HG03439 (cell line): ENCODE results near the gene VPS39.

Experiments used
- ATAC-seq: cut with Tn5 transposase; IDR thresholded peaks from one replicate; pipeline ENCODE4 v1.9.1; 2021; ENCODE audit warnings: mild to moderate bottlenecking, moderate library complexity; ENCODE audit not compliant: unreplicated experiment

The VPS39 gene

GRCh38 chr15:42131006-42131405, 77.1 kb downstream of the VPS39 start:
- ATAC-seq = no peak

DNA sequence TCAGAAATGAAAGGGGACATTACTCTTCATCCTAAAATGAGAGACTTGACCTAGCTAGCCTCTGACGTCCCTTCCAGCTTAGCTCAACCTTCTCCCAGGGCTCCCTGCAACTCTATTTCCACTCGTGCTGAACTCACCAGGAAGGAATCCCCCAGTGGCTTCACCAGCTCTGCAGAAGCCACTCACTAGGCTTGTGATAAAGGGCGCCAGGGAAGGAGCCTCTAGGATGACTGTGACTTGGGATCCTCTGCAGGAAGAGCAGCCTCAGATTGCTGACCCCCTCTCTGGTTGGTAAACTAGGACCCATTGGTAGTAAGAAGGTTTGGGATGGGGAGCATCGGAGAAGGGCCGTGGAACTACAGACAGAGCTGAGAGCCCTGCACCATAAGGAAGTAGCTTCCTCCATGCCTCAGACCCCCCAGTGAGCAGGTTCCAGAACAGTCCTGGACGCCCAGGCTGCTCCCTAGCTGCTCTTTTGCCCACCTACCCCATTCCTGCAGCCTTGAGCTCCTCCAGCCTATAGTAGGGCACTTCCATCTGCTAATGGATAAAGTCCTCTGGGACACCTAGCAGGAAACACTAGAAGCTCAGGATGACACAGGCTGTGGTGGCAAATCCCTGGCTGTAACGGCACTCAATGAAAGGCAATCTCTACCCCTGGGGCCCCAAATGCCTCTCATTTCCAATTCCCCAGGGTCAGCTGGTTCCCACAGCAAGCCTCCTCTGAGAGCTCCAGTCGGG, 77.7 kb downstream of the VPS39 start:
- ATAC-seq = no peak

GRCh38 chr15:42129364-42129763, 78.7 kb downstream of the VPS39 start:
- ATAC-seq = no peak

DNA sequence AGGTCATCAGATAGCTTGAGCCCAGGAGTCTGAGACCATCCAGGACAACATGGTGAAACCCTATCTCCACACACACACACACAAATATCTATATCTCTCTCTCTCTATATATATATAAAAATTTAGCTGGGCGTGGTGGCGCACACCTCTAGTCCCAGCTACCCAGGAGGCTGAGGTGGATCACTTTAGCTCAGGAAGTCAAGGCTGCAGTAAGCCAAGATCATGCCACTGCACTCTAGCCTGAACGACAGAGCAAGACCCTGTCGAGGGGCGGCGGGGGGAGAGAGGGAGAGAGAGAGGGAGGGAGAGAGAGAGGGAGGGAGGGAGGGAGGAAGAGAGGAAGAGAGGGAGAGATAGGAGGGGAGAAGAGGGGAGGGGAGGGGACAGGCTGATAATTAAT, 79.6 kb downstream of the VPS39 start:
- ATAC-seq = no peak

DNA sequence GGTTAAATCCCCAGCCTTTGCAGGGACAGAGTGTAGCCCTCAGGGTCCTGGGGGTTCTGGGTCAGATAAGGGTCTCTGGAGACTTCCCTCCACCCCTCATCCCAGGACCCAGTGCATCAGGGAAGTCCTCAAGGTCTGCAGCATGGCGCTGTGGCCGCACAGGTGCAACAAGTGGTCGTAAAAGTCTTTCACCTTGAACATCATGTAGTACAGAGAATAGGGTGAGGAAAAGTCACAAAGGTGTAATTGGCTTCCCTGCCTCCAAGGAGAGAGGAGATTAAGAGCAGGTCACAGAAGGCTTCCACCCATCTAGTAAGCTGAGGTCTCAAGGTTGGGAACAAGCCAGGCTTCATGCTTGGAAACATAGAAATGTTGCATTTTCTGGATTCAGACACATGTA, 84.6 kb downstream of the VPS39 start:
- ATAC-seq = no peak

DNA sequence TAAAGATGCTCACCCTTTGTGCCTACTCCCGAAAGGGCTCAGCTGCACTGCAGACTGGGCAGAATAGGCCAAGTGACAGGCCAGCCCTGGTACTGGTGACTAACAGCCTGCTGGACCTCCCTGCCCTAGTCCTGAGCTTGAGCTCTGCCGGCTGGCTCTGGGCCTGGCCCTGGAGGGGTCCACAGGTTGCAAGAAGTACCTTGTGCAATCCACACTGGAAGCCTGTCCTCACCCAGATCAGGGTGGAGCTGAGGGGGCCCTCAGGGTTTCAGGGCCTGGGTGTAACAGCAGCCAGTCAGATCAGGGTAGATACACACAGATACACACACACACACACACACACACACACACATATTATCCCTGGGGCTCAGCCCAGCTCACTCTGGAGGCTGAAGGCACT, 86.4 kb downstream of the VPS39 start:
- no peak for ATAC-seq

DNA sequence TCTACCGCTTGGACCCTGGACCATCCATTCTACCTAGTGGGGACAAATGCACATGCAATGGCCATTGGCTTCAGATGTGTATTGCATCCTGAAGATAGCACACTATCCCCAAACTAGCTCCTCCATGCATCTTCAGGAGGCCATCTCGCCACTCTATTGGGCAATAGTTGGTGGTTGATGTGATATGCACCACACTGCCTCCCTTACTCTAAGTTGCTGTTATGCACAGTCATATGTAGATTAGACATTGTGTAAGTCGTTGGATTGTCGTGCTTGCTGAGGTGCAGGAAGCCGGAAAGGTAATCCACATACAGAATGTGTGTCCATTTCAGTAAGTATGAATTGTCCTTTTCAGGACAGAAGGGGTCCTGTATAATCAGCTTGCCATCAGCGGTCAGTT, 87.1 kb downstream of the VPS39 start:
- no peak for ATAC-seq

GRCh38 chr15:42120285-42120684, 87.8 kb downstream of the VPS39 start:
- no peak for ATAC-seq

- no peak for ATAC-seq
Observed at GRCh38 chr15:42119446-42119760, 88.7 kb downstream of the VPS39 start.

GRCh38 chr15:42118650-42119445, 89.3 kb downstream of the VPS39 start:
- ATAC-seq = no peak

GRCh38 chr15:42111924-42112323, 96.2 kb downstream of the VPS39 start:
- no peak for ATAC-seq

- no peak for ATAC-seq
Observed at GRCh38 chr15:42110367-42110766, 97.7 kb downstream of the VPS39 start.

DNA sequence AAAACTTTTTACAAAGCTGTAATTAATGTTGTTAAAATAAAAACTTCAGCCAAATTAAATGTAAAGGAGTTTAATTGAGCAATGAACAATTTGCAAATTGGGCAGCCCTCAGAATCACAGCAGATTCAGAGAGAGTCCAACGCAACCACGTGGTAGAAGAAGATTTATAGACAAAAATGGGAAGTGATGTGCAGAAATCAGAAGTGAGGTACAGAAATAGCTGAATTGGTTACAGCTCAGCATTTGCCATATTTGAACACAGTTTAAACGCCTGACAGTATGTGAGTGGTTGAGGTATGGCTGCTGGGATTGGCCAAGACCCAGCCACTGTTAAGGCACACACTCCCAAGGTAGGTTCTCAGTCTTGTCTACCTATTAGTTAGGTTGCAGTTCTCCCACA, 99.3 kb downstream of the VPS39 start:
- ATAC-seq = no peak
